ENCODE results near the gene FOXE3.

GRCh38 chr1:47388891-47389238 lies 27.2 kb upstream of the FOXE3 start:
- TF ChIP-seq CTCF (IDR thresholded peaks at IDR 0.05) (peak; percentile 45 to 69 (median 51)), POLR2A (IDR thresholded peaks at IDR 0.05; ENCODE audit: low read depth) (no peak), POLR2AphosphoS5 (IDR thresholded peaks at IDR 0.05) (no peak), EP300 (IDR thresholded peaks at IDR 0.05) (no peak)

Data from esophagus muscularis mucosa (tissue), 4 donors.